GM19397 (cell line): ENCODE data around the gene MACC1.

ENCODE experiments used
- ATAC-seq: cut with Tn5 transposase; IDR thresholded peaks from one replicate; pipeline ENCODE4 v1.9.1; 2021; ENCODE audit warnings: mild to moderate bottlenecking, moderate library complexity; ENCODE audit not compliant: unreplicated experiment

Gene MACC1

DNA sequence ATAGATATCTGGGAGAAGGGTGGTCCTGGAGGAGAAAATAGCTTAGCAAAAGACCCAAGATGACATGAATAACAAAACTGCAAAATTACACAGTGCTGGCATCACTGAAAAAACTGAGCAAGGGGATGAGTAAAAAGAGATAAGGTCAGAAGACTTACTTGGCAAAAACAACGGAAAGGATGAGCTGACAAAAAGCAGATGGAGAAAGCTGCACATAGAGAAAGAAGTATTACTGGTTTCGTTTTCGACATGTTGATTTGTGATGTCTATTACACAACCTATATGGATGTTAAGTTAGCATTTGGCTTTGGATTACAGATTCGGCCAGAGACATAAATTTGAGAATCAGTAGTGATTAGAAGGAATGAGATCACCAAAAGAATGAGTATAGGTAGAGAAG, 132.1 kb downstream of the MACC1 start:
- ATAC-seq, result no peak
